Activated effector memory CD4-positive, alpha-beta T cell treated with Interleukin-2 at 50 U/mL for 16 hours (primary cell): Measurements from ENCODE around the gene ACTG2.
"Not testable (repeated sequence)": the region's sequence is repeated elsewhere in the genome, so short reads cannot be mapped to it uniquely, and the experiment has no call there.

Source experiments
- DNase-seq: peaks from one replicate; pipeline ENCODE4 v3.0.0-alpha.2; 2020

Gene ACTG2

DNA sequence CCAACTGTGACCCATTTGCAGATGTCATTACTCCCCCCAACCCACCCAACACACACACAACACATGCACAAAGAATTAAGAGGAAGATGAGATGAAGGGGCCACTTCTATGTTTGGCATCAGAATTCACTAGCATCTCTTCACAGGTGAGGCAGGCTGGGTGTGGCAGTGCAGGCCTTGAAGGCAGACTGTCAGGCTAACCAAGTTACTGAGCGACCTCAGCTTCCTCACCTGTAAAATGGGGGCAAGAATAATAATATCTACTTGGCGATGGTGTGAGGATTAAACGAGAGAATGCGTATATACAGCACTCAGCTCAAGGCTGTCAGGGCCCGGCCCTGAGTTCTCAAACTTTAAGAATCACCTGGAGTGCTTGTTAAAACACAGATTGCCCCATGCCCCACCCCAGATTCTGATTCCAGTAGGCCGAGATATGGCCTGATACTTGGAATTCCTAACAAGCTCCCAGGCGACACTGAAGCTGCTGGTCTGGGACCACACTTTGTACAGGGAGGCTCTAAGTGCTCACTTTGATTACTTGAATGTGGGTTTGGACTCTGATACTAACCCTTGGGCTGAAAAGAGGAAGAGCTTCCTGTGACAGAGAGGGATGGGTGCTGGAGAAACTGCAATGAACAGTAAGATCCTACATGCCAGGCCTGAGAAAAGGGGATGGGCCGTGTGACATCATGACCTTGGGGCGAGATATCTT lies 1.1 kb downstream of the ACTG2 start:
- DNase-seq, result no peak

DNA sequence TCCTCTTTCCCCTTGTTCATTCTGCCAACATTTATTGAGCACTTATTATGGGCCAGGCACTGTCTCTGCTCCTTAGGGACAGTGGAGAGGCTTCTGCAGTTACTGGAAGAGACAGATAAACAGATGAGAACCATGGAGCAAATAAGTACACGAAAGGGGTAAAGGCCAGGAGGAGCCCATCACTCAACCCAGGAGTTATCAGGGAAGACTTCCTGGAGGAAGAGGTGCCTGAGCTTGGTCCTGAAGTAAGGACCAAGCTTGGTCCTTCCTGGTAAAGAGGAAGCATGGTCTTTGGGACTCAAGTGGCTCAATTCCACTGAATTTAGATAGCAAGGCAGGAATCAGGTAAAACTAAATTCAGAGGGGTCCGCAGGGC lies 1.7 kb downstream of the ACTG2 start:
- DNase-seq, result no peak

GRCh38 chr2:73894877-73895276 lies 2.1 kb downstream of the ACTG2 start:
- no peak for DNase-seq

DNA sequence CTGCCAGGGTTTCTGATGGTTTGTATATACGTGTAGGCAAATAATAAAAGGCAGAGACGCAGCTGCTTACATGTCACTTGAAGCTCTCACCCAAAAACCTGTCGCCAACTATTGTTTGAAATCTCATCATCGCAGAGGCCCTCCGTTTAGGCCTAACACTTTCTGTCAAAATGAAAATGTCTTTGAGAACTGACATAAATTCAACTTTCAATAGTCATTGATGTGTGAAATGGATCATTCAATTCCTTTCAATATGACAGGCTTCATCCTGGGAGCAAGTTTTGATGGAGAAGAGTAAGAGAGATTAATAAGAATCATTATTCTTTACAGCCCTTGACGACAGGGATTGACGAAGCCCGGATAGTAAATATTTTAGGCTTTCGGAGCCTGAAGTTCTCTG lies 2.7 kb downstream of the ACTG2 start:
- DNase-seq, result no peak

GRCh38 chr2:73896362-73897239 lies 3.8 kb downstream of the ACTG2 start:
- no peak for DNase-seq

GRCh38 chr2:73897240-73897583 lies 4.4 kb downstream of the ACTG2 start:
- no peak for DNase-seq

- no peak for DNase-seq
These were observed 5.1 kb downstream of the ACTG2 start for GRCh38 chr2:73897934-73898333.

DNA sequence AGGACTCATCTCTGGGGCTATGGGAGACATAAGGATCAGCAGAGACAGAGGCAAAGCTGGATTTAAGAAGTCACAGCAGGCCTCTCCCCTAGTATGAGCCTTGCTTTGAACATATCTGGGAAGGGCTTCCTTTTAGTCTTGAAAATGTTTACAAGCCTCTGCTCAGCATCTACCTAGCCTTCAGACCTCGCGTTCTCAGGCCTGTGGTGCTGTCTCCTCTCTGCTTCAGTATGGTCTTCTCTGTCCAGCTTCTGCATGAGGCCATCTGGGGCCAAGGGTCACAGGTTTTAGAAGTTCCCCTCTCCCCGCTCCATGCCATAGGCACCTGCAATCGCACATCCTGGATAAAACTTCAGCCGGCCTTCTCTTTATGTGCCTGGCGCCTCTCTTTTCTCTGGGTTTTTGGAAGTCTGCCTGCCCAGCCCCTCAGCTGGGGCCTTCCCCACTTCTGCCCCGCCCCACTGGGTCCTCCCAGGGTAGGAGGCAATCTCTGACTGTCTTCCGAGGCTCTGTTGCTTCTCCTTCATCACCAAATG lies 7.1 kb downstream of the ACTG2 start:
- DNase-seq, result no peak

DNA sequence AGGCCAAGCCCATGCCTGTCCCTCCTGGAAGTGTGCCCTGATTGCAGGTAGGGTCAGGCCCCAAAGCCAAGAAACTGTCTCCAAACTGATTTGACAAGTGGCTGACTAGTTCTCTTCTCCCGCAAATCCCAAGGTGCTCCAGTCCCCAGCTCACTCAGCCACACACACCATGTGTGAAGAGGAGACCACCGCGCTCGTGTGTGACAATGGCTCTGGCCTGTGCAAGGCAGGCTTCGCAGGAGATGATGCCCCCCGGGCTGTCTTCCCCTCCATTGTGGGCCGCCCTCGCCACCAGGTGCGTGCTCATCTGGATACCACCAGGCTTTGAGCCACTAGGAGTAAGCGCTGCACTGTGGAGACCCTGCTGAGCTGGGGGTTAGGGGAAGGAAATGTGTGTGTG lies 8.3 kb downstream of the ACTG2 start:
- DNase-seq, result no peak

GRCh38 chr2:73902284-73902683 lies 9.5 kb downstream of the ACTG2 start:
- no peak for DNase-seq

DNA sequence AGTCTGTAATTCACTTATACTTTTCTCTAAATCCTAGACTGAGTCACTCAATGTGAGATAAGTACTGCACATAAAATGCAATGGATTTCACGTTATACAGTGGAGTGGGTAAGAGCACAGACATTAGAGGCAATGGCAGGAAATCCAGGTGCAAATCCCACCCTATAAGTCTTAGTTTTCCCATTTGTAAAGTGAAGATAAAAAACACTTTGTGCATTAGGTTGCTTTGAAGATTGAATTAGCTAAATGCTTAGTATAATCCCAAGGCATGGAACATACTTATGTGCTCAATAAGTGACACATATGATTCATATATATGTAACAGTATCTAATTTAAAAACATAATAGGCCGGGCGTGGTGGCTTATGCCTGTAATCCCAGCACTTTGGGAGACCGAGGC lies 10.5 kb downstream of the ACTG2 start:
- no peak for DNase-seq

DNA sequence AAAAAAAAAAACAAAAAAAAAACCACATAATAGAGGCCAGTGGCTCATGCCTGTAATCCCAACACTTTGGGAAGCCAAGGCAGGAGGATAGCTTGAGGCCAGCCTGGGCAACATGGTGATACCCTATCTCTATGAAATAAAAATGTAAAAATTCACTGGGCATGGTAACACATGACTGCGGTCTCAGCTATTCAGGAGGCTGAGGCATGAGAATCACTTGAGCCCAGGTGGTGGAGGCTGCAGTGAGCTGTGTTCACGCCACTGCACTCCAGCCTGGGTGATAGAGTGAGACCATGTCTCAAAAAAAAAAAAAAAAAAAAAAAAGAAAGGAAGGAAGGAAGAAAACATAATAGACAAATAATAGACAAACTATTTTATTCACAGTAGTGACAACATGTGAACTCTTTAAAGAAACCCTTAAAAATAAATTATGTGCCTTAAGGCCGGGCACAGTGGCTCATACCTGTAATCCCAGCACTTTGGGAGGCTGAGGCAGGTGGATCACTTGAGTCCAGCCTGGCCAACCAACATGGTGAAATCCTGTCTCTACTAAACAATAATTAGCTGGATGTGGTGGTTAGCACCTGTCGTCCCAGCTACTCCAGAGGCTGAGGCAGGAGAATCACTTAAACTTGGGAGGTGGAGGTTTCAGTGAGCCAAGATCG lies 11.3 kb downstream of the ACTG2 start:
- DNase-seq, result not testable (repeated sequence)

DNA sequence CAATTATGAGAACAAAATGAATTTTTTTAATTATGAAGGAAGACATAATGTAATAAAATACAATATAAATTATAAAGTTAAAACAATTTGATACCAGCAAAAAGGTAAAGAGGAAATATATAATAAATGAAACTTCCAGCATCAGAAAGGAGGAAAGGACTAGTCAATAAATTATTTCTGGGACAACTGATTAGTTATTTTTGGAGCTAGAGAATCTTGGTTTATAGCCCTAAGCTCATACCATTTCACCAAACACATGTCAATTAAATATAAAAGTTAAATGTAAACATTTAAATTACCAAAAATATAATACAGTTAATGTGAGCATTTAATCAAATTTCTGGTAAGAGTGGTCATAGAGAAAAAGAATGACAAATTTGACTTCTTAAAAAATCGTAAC lies 12.1 kb downstream of the ACTG2 start:
- DNase-seq, result no peak

DNA sequence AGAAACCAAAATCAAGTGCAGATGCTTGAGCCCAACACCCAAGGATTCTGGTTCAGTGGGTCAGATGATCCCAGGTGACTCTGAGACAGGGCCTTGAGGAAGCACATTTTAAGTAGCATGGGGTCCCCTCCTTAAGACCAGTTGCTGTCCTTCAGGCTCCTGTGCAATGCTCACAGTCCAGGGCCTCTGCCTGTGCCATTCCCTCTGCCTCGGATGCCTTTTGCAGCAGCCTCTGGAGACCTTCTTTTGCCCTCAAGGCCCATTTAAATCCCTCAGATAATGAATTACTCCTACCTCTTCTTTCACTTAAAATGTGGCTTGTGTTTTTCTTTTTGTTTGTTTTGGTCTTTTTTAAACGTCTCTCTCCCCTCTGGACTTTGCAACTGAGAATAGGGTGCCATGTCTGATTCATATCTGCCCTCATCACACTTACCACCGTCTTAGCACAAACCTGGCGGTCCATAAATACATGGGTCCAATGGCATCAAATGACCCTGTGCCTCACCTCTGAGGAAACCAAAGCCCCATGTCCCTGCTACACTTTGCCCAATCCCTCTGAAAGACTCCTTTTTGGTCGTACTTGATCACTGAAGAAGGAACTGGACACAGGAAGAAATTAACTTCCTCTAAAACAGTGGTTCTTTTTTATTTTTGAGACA lies 14.2 kb downstream of the ACTG2 start:
- no peak for DNase-seq

- DNase-seq, result peak; percentile 24
These were observed 15.1 kb downstream of the ACTG2 start for GRCh38 chr2:73907840-73908452.

DNA sequence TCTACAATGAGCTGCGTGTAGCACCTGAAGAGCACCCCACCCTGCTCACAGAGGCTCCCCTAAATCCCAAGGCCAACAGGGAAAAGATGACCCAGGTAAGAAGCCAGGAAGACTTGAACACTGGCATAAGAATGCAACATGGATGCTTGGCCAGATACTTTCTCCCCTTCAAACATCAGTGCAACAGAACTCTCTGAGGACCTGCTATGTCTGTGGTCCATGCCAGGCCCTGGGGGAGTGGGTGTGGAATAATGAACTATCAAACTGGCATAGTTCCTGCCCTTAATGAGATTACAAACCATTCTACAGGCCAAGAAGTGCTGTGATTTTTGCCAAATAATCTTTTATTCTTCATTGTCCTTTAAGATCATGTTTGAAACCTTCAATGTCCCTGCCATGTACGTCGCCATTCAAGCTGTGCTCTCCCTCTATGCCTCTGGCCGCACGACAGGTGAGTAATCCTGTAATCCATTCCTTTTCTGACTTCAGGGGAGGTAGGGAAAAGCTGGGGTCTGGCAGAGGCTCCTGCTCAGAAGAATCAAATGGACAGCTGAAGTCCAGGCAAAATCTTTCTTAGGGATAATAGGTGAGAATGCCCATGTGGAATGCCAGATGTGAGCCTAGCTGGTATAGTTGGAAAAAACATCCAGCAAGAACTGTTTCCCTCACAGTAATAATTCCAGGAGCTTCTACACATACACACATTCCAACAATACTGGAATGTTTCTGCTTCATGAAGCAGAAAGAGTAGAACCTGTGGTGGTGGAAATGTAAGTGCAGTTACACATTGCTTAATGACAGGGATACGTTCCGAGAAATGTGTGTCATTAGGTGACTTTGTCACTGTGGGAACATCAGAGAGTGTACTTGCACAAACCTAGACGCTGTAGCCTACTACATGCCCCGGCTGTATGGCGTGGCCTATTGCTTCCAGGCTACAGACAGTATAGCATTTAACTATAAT lies 16.2 kb downstream of the ACTG2 start:
- no peak for DNase-seq

DNA sequence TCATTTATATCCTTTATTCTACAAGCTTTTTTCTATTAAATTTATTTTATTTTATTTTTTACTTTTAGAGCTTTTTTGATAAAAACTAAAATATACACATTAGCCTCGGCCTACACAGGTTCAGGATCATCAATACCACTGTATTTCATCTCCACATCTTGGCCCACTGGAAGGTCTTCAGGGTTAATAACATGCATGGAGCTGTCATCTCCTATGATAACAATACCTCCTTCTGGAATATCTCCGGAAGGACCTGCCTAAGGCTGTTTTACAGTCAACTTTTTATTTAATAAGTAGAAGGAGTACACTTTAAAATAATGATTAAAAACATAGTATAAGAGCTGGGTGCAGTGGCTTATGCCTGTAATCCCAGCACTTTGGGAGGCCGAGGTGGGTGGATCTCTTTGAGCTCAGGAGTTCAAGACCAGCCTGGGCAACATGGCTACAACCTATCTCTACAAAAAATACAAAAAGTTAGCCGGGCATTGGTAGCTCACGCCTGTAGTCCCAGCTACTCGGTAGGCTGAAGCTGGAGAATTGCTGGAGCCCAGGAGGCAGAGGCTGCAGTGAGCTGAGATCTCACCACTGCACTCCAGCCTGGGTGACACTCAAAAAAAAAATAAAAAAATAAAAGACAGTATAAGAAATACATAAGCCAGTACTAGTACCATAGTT lies 18.2 kb downstream of the ACTG2 start:
- DNase-seq, result no peak

DNA sequence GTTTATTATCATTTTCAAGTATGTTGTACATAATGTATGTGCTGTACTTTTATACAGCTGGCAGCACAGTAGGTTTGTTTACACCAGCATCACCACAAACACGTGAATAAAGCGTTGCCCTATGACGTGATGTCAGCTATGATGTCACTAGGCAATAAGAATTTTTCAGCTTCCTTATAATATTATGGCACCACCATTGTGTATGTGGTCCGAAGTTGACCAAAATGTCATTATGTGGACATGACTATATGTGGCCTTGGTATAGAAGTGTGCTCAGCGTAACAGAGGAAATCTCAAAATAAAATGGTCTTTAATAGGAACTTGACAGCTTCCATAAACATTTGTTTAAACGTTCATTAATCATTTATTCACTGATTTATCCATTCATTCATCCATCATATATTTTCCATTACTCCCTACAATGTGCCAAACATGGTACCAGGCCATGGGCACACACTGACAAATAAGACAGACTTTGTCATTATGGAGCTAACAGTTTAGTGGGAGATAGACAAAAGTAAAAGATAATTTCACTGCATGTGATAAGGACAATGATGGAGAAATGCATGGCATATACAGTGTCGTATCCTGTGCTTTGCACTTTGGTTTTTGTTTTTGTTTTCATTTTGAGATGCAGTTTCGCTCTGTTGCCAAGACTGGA lies 18.9 kb downstream of the ACTG2 start:
- no peak for DNase-seq

DNA sequence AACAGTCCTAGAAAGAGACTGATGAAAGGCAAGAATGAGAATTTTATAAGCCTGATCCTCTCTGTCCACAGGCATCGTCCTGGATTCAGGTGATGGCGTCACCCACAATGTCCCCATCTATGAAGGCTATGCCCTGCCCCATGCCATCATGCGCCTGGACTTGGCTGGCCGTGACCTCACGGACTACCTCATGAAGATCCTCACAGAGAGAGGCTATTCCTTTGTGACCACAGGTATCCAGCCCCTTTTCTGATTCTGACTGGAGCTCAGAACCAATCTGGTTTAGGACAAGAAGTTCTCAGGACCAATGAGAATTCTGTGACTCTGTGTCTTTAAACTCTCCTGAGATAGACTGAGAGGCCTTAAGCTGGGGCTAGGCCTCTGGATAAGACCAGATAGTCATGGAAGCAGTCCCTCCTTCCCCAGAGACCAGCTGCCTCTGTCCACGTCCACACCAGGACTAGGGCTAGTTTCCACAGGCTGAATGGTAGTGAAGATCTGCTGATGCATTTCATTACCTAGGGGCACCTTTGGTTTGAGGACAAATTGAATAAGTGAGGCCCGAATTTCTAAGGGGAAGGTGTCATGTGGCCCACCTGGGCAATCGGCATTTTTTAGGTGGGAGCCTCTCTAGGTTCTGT lies 20.7 kb downstream of the ACTG2 start:
- no peak for DNase-seq

GRCh38 chr2:73914667-73915066 lies 21.9 kb downstream of the ACTG2 start:
- no peak for DNase-seq
